Measurements from ENCODE around the gene NPY2R.

NPY2R gene, protein sequence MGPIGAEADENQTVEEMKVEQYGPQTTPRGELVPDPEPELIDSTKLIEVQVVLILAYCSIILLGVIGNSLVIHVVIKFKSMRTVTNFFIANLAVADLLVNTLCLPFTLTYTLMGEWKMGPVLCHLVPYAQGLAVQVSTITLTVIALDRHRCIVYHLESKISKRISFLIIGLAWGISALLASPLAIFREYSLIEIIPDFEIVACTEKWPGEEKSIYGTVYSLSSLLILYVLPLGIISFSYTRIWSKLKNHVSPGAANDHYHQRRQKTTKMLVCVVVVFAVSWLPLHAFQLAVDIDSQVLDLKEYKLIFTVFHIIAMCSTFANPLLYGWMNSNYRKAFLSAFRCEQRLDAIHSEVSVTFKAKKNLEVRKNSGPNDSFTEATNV

GRCh38 chr4:155208258-155209054 lies at the start of gene NPY2R:
Gene NPY2R (plus strand): TSS chr4:155208636. CDS start chr4:155213940, 5,304 bp downstream.
- Histone ChIP-seq H3K27ac (ENCODE audit: low read depth, low read length) (no peak within 1 kb of the TSS), H3K27me3 (ENCODE audit: control insufficient read depth in 1 of 2, insufficient read depth in 2 of 2, low read length in 2 of 2) (peaks cover 7 to 21% of the 10 kb centered on the region in 2 donors), H3K4me3 (ENCODE audit: low read depth in 1 of 2, low read length in 2 of 2) (no peak within 1 kb of the TSS), H3K9me3 (ENCODE audit: control insufficient read depth in 1 of 2, low read length in 2 of 2) (no peaks in the 10 kb centered on the region), H3K4me1 (ENCODE audit: control insufficient read depth in 1 of 2, insufficient read depth in 2 of 2, low read length in 2 of 2) (no peaks in the 10 kb centered on the region), H3K36me3 (ENCODE audit: control insufficient read depth in 1 of 2, insufficient read depth in 2 of 2, low read length in 2 of 2) (no peaks in the 10 kb centered on the region), H3K9ac (ENCODE audit: low read depth in 1 of 2, low read length in 2 of 2) (no peak within 1 kb of the TSS)

DNA sequence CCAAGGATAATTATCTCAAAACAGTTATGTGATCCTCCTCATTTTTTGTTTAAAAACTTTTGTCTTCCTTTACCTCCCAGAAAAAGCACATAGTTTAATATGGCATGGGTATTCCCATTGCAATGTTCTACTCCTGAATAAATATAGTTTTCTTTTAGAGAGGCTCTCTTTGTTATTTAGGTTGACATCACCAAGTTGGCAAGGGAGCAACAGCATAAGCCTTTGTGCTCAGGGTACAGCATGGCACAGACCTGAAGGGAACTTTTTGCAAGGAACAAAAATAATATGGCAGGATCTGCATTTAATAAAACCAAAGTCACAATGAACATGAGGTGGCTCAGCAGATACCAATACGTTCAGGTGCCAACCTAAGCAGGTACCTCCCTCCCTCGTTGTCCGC lies 47.1 kb upstream of the NPY2R start:
- no peaks in the 10 kb centered on the region for H3K4me1 ChIP-seq (ENCODE audit: control insufficient read depth in 1 of 2, insufficient read depth in 2 of 2, low read length in 2 of 2)
- no peak overlapping the region for H3K9ac ChIP-seq (ENCODE audit: low read depth in 1 of 2, low read length in 2 of 2)
- H3K27me3 ChIP-seq (ENCODE audit: control insufficient read depth in 1 of 2, insufficient read depth in 2 of 2, low read length in 2 of 2) = no peaks in the 10 kb centered on the region
- H3K27ac ChIP-seq (ENCODE audit: low read depth, low read length) = no peak overlapping the region
- no peaks in the 10 kb centered on the region for H3K36me3 ChIP-seq (ENCODE audit: control insufficient read depth in 1 of 2, insufficient read depth in 2 of 2, low read length in 2 of 2)
- no peak overlapping the region for H3K4me3 ChIP-seq (ENCODE audit: low read depth in 1 of 2, low read length in 2 of 2)
- H3K9me3 ChIP-seq (ENCODE audit: control insufficient read depth in 1 of 2, low read length in 2 of 2) = no peaks in the 10 kb centered on the region

- no peaks in the 10 kb centered on the region for H3K4me1 ChIP-seq (ENCODE audit: control insufficient read depth in 1 of 2, insufficient read depth in 2 of 2, low read length in 2 of 2)
- no peak overlapping the region for H3K9ac ChIP-seq (ENCODE audit: low read depth in 1 of 2, low read length in 2 of 2)
- no peaks in the 10 kb centered on the region for H3K9me3 ChIP-seq (ENCODE audit: control insufficient read depth in 1 of 2, low read length in 2 of 2)
- H3K36me3 ChIP-seq (ENCODE audit: control insufficient read depth in 1 of 2, insufficient read depth in 2 of 2, low read length in 2 of 2) = no peaks in the 10 kb centered on the region
- no peak overlapping the region for H3K27ac ChIP-seq (ENCODE audit: low read depth, low read length)
- no peak overlapping the region for H3K4me3 ChIP-seq (ENCODE audit: low read depth in 1 of 2, low read length in 2 of 2)
- H3K27me3 ChIP-seq (ENCODE audit: control insufficient read depth in 1 of 2, insufficient read depth in 2 of 2, low read length in 2 of 2) = no peaks in the 10 kb centered on the region
Measured at GRCh38 chr4:155164718-155165117, 43.7 kb upstream of the NPY2R start.

GRCh38 chr4:155170569-155170968 lies 37.9 kb upstream of the NPY2R start:
- Histone ChIP-seq H3K27me3 (ENCODE audit: control insufficient read depth in 1 of 2, insufficient read depth in 2 of 2, low read length in 2 of 2) (no peaks in the 10 kb centered on the region), H3K4me3 (ENCODE audit: low read depth in 1 of 2, low read length in 2 of 2) (no peak overlapping the region), H3K36me3 (ENCODE audit: control insufficient read depth in 1 of 2, insufficient read depth in 2 of 2, low read length in 2 of 2) (no peaks in the 10 kb centered on the region), H3K9ac (ENCODE audit: low read depth in 1 of 2, low read length in 2 of 2) (no peak overlapping the region), H3K4me1 (ENCODE audit: control insufficient read depth in 1 of 2, insufficient read depth in 2 of 2, low read length in 2 of 2) (no peaks in the 10 kb centered on the region), H3K9me3 (ENCODE audit: control insufficient read depth in 1 of 2, low read length in 2 of 2) (no peaks in the 10 kb centered on the region), H3K27ac (ENCODE audit: low read depth, low read length) (no peak overlapping the region)

DNA sequence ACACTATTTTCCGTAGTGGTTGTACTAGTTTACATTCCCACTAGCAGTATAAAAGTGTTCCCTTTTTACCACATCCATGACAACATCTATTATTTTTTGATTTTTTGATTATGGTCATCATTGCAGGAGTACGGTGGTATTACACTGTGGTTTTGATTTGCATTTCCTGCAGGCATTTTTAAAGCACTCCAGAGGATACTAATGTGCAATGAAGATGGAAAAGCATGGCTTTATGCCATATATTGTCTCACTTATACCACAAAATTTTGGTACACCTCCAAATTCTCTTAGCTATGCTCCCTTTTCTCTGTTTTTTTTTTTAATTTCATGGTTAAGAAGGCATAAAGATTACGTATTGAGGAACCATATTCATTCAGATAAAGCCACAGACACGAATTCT lies 35.1 kb upstream of the NPY2R start:
- H3K27me3 ChIP-seq (ENCODE audit: control insufficient read depth in 1 of 2, insufficient read depth in 2 of 2, low read length in 2 of 2) = no peaks in the 10 kb centered on the region
- H3K9me3 ChIP-seq (ENCODE audit: control insufficient read depth in 1 of 2, low read length in 2 of 2) = no peaks in the 10 kb centered on the region
- H3K36me3 ChIP-seq (ENCODE audit: control insufficient read depth in 1 of 2, insufficient read depth in 2 of 2, low read length in 2 of 2) = no peaks in the 10 kb centered on the region
- H3K4me1 ChIP-seq (ENCODE audit: control insufficient read depth in 1 of 2, insufficient read depth in 2 of 2, low read length in 2 of 2) = no peaks in the 10 kb centered on the region
- H3K4me3 ChIP-seq (ENCODE audit: low read depth in 1 of 2, low read length in 2 of 2) = no peak overlapping the region
- no peak overlapping the region for H3K9ac ChIP-seq (ENCODE audit: low read depth in 1 of 2, low read length in 2 of 2)
- no peak overlapping the region for H3K27ac ChIP-seq (ENCODE audit: low read depth, low read length)

DNA sequence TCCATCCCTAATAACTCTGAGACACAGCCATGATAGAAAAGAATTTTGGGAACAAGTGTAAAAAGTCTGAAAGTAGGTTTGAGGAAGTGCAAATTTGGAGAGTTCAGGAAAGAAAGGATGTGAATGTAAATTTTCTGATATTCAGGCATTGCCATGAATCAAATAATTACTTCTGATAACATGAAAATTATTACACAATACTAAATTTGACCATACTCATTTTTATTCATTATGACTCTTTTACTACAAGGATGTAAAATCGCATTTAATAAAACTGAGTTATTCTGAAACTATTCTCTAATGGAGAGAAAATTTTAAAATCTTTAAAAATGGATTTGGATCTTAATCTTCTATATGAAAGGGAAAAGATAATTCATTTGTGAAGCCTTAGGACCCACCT lies 33.8 kb upstream of the NPY2R start:
- no peaks in the 10 kb centered on the region for H3K9me3 ChIP-seq (ENCODE audit: control insufficient read depth in 1 of 2, low read length in 2 of 2)
- H3K9ac ChIP-seq (ENCODE audit: low read depth in 1 of 2, low read length in 2 of 2) = no peak overlapping the region
- H3K4me3 ChIP-seq (ENCODE audit: low read depth in 1 of 2, low read length in 2 of 2) = no peak overlapping the region
- no peaks in the 10 kb centered on the region for H3K4me1 ChIP-seq (ENCODE audit: control insufficient read depth in 1 of 2, insufficient read depth in 2 of 2, low read length in 2 of 2)
- no peaks in the 10 kb centered on the region for H3K27me3 ChIP-seq (ENCODE audit: control insufficient read depth in 1 of 2, insufficient read depth in 2 of 2, low read length in 2 of 2)
- H3K27ac ChIP-seq (ENCODE audit: low read depth, low read length) = no peak overlapping the region
- no peaks in the 10 kb centered on the region for H3K36me3 ChIP-seq (ENCODE audit: control insufficient read depth in 1 of 2, insufficient read depth in 2 of 2, low read length in 2 of 2)

DNA sequence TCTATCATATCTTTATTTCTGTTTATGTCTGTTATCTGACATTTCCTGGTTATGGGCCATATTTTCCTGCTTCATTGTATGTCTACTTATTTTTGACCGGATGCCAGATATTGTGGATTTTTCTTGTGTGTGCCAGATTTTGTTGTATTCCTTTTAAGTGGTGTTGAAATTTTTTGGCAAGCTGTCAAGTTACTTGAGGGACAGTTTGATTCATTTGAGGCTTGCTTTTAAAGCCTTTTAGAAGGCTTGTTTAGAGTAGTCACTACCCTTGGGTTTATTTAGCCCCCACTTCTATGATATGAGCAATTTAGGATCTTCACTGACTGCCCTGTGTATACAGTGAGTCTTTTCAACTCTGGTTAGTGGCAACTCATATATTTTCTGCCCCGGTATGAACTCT lies 29.2 kb upstream of the NPY2R start:
- no peak overlapping the region for H3K4me3 ChIP-seq (ENCODE audit: low read depth in 1 of 2, low read length in 2 of 2)
- H3K27ac ChIP-seq (ENCODE audit: low read depth, low read length) = no peak overlapping the region
- H3K9me3 ChIP-seq (ENCODE audit: control insufficient read depth in 1 of 2, low read length in 2 of 2) = no peaks in the 10 kb centered on the region
- H3K27me3 ChIP-seq (ENCODE audit: control insufficient read depth in 1 of 2, insufficient read depth in 2 of 2, low read length in 2 of 2) = no peaks in the 10 kb centered on the region
- no peaks in the 10 kb centered on the region for H3K4me1 ChIP-seq (ENCODE audit: control insufficient read depth in 1 of 2, insufficient read depth in 2 of 2, low read length in 2 of 2)
- H3K36me3 ChIP-seq (ENCODE audit: control insufficient read depth in 1 of 2, insufficient read depth in 2 of 2, low read length in 2 of 2) = no peaks in the 10 kb centered on the region
- H3K9ac ChIP-seq (ENCODE audit: low read depth in 1 of 2, low read length in 2 of 2) = no peak overlapping the region

DNA sequence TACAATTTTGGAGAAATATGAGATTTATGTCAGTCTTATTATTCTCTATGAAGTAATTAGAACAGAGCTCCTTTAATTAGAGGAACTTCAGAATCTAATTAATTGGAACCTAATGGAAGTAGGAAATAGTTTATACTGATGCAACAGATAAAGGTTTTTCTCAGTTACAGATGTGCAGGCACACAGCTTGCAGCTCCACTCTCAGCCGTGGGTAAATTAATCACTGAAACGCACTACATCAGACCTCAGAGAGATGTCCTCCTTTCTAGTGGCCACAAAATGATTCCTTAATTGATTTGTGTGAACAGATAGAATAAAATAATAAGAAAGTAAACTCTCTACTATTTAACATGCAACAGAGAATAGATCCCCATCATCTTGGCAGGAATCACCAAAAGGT lies 21.5 kb upstream of the NPY2R start:
- H3K27me3 ChIP-seq (ENCODE audit: control insufficient read depth in 1 of 2, insufficient read depth in 2 of 2, low read length in 2 of 2) = no peaks in the 10 kb centered on the region
- no peaks in the 10 kb centered on the region for H3K9me3 ChIP-seq (ENCODE audit: control insufficient read depth in 1 of 2, low read length in 2 of 2)
- H3K36me3 ChIP-seq (ENCODE audit: control insufficient read depth in 1 of 2, insufficient read depth in 2 of 2, low read length in 2 of 2) = no peaks in the 10 kb centered on the region
- no peaks in the 10 kb centered on the region for H3K4me1 ChIP-seq (ENCODE audit: control insufficient read depth in 1 of 2, insufficient read depth in 2 of 2, low read length in 2 of 2)
- no peak overlapping the region for H3K9ac ChIP-seq (ENCODE audit: low read depth in 1 of 2, low read length in 2 of 2)
- no peak overlapping the region for H3K4me3 ChIP-seq (ENCODE audit: low read depth in 1 of 2, low read length in 2 of 2)
- no peak overlapping the region for H3K27ac ChIP-seq (ENCODE audit: low read depth, low read length)

DNA sequence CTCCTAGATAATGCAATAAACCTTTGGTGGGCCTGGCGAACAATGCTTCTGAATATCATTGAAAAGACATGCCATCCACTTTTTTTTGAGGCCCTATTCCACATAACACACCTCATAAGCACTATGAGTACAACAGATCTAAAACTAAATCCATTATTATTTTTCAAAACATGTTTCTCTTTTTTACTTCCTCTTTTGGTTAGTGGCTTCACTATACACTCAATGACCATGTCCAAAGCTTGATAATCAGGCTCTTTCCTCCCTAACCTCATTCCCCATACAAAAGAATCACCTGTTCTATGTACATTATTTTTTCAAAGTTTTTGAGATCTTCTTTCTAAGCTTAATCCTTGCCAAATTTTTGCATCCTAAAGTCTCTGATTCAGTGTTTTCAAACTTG lies 20.4 kb upstream of the NPY2R start:
- Histone ChIP-seq H3K36me3 (ENCODE audit: control insufficient read depth in 1 of 2, insufficient read depth in 2 of 2, low read length in 2 of 2) (no peaks in the 10 kb centered on the region), H3K4me1 (ENCODE audit: control insufficient read depth in 1 of 2, insufficient read depth in 2 of 2, low read length in 2 of 2) (no peaks in the 10 kb centered on the region), H3K27ac (ENCODE audit: low read depth, low read length) (no peak overlapping the region), H3K9me3 (ENCODE audit: control insufficient read depth in 1 of 2, low read length in 2 of 2) (no peaks in the 10 kb centered on the region), H3K4me3 (ENCODE audit: low read depth in 1 of 2, low read length in 2 of 2) (no peak overlapping the region), H3K27me3 (ENCODE audit: control insufficient read depth in 1 of 2, insufficient read depth in 2 of 2, low read length in 2 of 2) (no peaks in the 10 kb centered on the region), H3K9ac (ENCODE audit: low read depth in 1 of 2, low read length in 2 of 2) (no peak overlapping the region)

DNA sequence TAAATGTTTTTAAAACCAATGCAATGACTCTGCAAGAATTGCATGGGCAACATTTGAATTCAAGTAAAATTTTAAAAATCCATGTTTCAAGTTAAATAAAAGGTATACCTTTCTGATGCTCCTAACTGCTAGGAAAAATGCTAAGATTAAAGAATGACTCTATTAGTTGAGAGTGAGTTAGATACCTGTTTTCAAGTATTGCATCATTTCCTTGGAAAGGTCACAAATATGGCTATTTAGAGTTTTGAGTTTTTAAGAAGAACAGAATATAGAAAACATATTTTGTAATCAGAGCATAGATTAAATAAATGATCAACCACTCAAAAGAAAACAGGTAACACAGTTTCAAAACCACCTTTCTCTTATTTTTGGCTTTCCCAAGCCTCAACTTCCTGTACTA lies 18.3 kb upstream of the NPY2R start:
- Histone ChIP-seq H3K36me3 (ENCODE audit: control insufficient read depth in 1 of 2, insufficient read depth in 2 of 2, low read length in 2 of 2) (no peaks in the 10 kb centered on the region), H3K4me1 (ENCODE audit: control insufficient read depth in 1 of 2, insufficient read depth in 2 of 2, low read length in 2 of 2) (no peaks in the 10 kb centered on the region), H3K27me3 (ENCODE audit: control insufficient read depth in 1 of 2, insufficient read depth in 2 of 2, low read length in 2 of 2) (no peaks in the 10 kb centered on the region), H3K9me3 (ENCODE audit: control insufficient read depth in 1 of 2, low read length in 2 of 2) (no peaks in the 10 kb centered on the region), H3K4me3 (ENCODE audit: low read depth in 1 of 2, low read length in 2 of 2) (no peak overlapping the region), H3K9ac (ENCODE audit: low read depth in 1 of 2, low read length in 2 of 2) (no peak overlapping the region), H3K27ac (ENCODE audit: low read depth, low read length) (no peak overlapping the region)
